ENCODE data around the gene ZNF628.

ZNF628 gene

GRCh38 chr19:55449469-55449868 lies 26.9 kb upstream of the ZNF628 start:
- no peak overlapping the region for H3K4me3 ChIP-seq (ENCODE audit: control insufficient read depth, low read depth, low read length)
- TF ChIP-seq CTCF (IDR thresholded peaks at IDR 0.05; ENCODE audit: control insufficient read depth, insufficient read depth, low read depth, low read length, missing control alignments): no peak
- DNase-seq (ENCODE audit: low read depth): no peak

- no peak for DNase-seq (ENCODE audit: low read depth)
- no peak overlapping the region; the same call in none of the 2 replicates for H3K4me3 ChIP-seq (ENCODE audit: control insufficient read depth, low read depth, low read length)
- TF ChIP-seq CTCF (IDR thresholded peaks at IDR 0.05; ENCODE audit: control insufficient read depth, insufficient read depth, low read depth, low read length, missing control alignments): no peak
These were observed 25.1 kb upstream of the ZNF628 start for GRCh38 chr19:55451163-55451964.

- no peak for TF ChIP-seq CTCF (IDR thresholded peaks at IDR 0.05; ENCODE audit: control insufficient read depth, insufficient read depth, low read depth, low read length, missing control alignments)
- DNase-seq (ENCODE audit: low read depth): no peak
- H3K4me3 ChIP-seq (ENCODE audit: control insufficient read depth, low read depth, low read length): no peak overlapping the region
These were observed 24.3 kb upstream of the ZNF628 start for GRCh38 chr19:55451965-55452748.

GRCh38 chr19:55452749-55453346 lies 23.6 kb upstream of the ZNF628 start:
- DNase-seq (ENCODE audit: low read depth): no peak
- no peak for TF ChIP-seq CTCF (IDR thresholded peaks at IDR 0.05; ENCODE audit: control insufficient read depth, insufficient read depth, low read depth, low read length, missing control alignments)
- no peak overlapping the region for H3K4me3 ChIP-seq (ENCODE audit: control insufficient read depth, low read depth, low read length)

- TF ChIP-seq CTCF (IDR thresholded peaks at IDR 0.05; ENCODE audit: control insufficient read depth, insufficient read depth, low read depth, low read length, missing control alignments): no peak
- DNase-seq (ENCODE audit: low read depth): no peak
- no peak overlapping the region for H3K4me3 ChIP-seq (ENCODE audit: control insufficient read depth, low read depth, low read length)
These were observed 22.7 kb upstream of the ZNF628 start for GRCh38 chr19:55453511-55454260.

- H3K4me3 ChIP-seq (ENCODE audit: control insufficient read depth, low read depth, low read length): no peak overlapping the region
- DNase-seq (ENCODE audit: low read depth): no peak
- peak; percentile 82 for TF ChIP-seq CTCF (IDR thresholded peaks at IDR 0.05; ENCODE audit: control insufficient read depth, insufficient read depth, low read depth, low read length, missing control alignments)
These were observed 21.6 kb upstream of the ZNF628 start for GRCh38 chr19:55454787-55455243.
